CD4-positive, alpha-beta T cell treated with Interleukin-15 for 4 hours (primary cell): Measurements from ENCODE around the gene CLMP.

Experiments
- DNase-seq: peaks from one replicate; pipeline ENCODE4 v3.0.0-alpha.2; 2020; ENCODE audit warnings: low spot score

Gene CLMP

DNA sequence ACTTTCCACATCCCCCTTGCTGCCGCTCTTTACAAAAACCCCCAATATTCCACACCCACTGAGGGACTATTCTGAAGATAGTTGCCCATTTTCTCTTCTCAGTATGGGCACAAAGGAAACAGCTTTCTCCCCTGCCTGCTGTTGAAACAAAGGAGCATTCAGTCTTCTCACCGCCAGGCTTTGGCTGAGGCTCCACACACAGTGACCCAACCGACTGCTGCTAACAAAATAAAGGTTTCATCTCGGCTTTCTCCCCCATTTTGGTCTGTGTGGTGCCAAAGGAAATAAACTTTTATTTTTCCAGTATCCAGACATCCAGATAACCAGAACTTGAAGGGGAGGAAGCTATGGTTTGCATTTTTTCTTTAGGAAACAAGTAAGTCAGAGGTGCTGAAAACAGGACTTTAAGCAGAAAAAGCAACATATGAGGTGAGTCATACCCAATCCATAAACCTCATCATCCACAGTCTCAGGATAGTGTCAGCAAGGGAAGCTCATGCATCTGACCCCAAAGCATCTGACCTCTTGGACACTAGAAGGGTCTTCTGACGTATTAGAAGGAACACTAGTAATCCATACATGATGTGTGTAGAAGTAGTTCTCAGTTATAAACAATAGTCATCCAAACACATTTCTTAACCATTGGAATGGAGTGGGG, 6.4 kb downstream of the CLMP start:
- no peak for DNase-seq

DNA sequence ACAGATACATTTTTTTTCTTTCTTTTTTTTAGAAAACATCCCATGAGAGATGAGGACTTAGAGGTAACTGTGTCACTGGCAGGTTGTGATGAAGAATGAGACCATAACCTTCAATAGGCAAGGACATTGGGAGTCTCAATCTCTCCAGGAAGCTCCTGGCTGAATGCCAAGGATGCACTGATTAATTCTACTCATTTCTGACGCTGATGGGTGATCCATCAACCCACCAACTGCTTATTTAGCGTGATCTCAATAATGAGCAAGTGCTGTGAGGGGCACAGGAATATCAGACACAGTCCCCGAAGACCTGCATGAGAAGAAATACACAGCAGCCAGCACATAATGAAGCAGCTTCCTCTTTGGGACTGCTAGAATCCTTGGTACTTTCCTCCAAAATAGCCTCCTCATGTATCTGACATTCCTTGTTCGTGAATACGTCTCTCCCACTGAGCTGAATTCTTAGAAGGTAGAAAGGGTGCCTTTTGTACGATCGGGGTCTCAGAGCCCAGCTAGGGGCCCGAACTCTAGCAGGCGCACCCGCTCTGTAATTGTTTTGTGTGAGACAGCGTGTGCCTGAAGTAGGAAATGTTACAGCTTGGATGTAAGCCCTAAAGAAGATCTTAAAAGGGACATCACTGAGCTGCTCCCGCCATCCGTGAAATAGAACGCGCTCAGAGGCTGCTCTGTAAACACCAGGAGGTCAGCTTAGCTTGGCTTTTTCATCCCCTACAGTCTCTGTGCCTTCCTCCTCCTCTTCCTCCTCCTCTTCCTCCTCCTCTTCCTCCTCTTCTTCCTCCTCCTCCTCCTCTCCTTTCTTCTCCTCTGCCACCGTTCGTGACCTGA, 7.2 kb downstream of the CLMP start:
- no peak for DNase-seq

DNA sequence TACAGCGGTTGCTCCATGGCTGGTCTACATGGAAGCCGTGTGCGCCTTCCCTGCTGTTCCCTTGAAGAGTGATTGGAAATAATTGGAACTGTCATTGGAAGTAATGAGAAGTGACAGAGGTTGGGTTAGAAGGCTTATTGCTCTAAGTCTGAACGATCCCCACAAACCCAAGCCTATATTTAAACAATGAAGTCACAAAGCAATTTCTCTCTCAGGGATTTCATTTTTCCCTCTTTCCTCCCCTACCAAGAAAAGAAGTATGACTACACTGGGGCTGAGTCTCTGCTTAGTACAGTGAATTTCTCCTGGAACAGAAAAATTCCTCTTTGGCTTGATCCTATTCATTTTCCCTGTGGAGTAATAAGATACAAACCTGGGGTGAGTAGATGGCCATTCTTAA, 7.8 kb downstream of the CLMP start:
- DNase-seq, result no peak

DNA sequence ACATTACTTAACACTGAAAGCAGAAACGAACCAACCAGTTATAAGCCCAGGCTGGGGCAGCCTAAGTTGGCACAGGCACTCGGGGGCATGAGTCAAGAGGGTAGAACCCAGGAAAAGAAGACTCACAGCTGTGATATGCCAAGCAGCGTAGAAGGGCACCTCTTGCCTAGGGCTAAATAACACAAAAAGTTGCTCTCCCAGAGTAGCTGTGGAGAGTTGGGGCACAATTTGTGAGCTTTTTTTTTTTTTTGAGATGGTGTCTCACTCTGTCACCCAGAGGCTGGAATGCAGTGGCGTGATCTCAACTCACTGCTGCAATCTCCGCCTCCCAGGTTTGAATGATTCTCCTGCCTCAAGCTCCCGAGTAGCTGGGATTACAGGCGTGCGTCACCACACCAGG, 8.8 kb downstream of the CLMP start:
- no peak for DNase-seq

DNA sequence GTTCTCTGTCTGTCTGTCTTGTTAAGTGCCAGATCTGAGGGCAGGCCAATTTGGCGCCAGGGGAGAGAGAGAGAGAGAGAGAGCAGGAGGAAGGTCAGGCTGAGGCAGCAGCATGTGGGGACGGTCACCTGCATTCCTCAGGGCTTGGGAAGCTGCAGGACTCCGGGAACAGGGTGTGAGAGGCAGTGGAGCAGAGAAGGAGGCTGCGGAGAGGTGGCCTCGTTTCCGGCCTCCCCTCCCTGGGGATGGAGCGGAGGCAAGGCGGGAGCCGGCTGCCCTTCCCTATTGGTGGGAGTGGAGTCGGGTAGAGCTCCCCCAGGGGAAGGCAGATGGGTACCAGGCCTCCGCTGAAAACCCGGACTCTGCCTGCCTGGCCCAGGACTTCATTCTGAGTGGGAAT, 9.7 kb downstream of the CLMP start:
- no peak for DNase-seq

DNA sequence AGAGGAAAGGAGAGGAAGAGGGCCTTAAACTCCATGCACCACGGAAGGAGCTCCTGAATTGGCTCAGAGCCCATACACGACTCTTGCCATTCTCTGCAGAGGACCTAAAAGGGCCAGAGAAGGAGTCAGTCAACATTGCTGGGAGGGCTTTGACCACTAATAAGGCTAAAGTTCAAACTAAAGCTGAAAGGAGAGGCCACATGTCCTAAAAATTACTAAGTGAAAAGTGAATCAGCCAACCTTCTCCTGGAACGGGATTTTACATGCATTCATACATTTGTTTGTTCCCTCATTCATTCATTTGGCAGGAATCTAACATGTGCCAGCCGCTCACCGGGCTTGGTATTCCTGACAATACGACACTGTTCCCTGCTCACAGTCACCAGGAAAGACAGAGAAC, 10.5 kb downstream of the CLMP start:
- DNase-seq, result no peak

DNA sequence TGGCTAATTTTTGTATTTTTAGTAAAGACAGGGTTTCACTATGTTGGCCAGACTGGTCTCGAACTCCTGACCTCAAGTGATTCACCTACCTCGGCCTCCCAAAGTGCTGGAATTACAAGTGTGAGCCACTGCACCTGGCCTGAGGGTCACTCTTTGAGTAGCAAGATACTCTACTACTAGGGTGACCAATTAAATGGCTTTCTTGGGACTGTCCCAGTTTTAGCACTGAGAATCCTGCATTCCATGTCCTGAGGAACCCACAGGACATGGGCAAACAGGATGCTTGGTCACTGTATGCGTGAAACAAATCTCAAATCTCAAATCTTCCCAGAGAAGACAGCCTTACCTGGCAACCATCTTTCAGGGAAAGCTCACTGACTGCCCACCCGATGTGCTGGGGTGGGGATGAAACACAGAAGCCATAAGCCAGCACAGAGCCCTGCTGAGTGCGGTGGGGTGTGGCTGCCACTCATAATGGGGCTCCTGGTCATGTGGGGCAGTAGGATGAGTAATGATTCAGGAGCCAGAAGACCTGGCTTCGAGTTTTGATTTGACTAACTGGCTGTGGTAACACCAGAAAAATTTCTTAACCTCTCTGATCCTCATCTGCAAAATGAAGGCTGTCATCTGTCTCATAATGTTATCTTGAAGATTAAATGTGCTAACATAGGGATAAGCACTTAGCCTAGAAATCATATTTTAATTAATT, 11.5 kb downstream of the CLMP start:
- DNase-seq, result no peak

DNA sequence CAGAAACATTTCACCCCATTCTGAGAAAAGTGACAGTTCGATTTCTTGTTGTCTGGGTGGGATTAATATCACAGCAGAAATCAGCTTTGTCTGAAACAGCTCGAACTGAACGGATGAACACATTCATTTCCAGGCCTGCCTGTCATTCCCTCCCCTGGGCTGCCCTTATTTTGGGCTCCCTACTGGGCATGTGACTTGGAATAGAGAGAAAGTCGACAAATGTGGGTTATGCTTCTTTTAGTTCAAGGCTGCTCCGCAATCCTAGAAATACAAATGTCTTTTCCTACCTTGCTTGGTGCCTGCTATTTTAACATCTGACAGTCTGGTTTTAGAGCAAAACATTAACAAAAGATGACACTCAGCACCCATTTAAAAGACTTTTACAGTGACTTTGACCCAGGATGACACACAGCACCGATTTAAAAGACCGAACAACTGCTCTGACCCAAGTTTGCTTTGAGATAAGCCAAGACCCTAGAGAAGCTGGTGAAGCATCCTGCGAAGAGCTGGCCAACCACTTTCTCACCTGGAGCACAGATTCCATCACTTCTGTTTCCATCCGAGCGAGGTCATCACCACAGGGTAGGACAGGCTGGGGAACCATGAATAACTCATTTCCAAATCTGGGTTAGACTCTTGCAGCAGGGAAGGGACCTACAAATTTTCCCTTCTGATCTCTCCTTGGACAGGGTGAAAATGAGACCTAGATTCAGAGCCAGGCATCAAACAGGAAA, 13.1 kb downstream of the CLMP start:
- no peak for DNase-seq

DNA sequence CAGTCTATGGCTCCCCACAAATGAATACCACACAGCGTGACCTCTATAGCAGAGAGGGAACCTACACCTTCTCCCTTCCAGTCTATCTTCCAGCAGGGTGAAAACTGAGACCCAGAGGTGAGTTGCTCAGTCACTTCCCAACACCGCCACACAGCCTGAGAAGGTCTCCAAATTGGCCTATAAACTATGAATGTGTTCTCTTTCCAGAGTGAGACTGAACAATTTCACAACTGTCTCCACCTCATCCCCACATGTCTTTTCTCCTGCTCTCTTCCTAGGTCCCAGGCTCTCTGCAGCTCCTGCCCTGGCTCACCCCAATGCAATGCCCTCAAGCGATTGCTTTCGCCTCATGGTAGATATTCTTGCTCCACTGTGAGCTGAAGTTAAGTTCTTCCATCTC, 14.0 kb downstream of the CLMP start:
- no peak for DNase-seq

DNA sequence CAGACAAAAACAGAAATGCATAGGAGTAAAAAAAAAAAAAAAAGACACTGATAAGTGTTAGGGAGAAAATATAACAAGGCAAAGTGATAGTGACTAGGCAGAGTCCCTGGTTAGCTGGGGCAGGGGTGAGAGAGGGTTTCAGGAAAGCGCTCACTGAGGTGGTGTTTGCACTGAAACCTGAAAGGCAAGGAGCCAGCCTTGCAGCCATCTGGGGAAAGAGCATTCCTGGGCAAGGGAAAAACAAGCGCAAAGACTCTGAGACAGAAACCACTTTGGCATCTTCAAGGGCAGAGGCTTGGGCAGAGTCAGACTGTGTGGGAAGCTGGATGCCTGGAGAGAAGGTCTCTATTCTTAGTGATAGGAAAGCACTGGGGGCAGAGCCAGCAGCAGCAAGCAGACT, 14.5 kb downstream of the CLMP start:
- no peak for DNase-seq

DNA sequence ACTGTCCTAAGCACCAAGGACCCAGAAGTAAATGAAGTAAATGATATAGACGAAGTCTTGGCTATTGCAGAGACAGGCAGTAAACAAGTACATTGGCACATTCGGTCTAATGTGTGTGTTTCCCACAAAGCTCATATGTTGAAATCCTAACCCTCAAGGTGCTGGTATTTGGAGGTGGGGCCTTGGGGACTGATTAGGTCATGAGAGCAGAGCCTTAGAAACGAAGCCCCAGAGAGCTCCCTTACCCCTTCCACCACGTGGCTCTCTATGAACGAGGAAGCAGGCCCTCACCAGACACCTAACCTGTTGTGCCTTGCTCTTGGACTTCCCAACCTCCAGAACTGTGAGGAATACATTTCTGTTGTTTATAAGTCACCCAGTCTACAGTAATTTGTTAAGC, 14.9 kb downstream of the CLMP start:
- DNase-seq, result no peak

DNA sequence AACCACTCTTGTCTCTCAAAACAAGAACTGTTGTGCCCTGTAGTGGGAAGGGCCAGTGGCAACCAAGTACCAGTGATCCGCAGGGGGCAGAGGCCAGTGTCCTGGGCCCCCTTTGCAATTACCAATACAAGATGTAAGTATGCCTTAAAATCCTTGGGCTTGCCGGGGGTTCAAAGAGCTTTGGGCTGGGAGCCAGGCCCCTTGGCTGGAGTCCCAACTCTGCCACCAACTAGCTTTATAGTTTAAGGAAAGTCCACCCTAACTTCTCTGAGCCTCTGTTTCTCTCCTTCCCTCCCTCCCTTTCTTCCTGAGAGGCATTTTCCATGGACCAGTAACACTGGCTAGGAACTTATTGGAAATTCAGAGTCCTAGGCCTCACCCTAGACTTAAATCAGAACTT, 15.5 kb downstream of the CLMP start:
- no peak for DNase-seq

DNA sequence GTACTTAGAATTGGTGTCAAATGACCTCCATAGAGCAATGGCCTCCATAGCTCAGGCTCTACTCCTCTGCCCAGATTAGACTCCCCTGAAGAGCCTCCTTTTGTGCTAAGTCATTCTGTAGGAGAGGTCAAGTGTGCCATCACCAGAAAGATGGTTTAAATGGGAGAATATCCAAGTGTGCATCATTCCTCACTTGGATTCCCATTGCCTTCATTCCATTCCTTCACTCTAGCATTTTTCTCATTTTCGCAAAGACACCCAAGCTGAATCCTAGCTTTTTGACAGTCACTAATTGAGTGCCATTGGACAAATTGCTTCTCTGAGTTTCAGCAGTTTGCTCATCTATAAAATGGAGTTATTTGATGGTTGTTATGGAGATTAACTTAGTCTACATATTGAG, 16.9 kb downstream of the CLMP start:
- no peak for DNase-seq

DNA sequence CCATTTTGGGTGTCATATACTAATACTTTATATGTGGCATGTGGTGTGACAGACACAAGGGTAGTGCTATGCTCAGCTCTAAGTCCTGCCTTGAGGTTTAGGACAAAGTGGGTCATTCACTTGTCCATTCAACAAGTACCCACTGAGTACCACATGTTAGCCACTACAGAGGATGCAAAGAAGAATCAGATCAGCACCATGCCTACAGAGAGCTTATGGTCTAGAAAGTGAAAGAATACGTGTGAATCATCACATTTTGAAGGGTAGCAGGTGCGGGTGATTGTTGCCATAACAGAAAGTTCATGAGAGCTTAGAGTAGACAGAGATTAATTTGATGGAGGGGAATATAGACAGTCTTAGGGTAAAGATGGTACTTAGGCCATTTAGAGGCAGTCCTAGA, 18.3 kb downstream of the CLMP start:
- DNase-seq, result no peak

DNA sequence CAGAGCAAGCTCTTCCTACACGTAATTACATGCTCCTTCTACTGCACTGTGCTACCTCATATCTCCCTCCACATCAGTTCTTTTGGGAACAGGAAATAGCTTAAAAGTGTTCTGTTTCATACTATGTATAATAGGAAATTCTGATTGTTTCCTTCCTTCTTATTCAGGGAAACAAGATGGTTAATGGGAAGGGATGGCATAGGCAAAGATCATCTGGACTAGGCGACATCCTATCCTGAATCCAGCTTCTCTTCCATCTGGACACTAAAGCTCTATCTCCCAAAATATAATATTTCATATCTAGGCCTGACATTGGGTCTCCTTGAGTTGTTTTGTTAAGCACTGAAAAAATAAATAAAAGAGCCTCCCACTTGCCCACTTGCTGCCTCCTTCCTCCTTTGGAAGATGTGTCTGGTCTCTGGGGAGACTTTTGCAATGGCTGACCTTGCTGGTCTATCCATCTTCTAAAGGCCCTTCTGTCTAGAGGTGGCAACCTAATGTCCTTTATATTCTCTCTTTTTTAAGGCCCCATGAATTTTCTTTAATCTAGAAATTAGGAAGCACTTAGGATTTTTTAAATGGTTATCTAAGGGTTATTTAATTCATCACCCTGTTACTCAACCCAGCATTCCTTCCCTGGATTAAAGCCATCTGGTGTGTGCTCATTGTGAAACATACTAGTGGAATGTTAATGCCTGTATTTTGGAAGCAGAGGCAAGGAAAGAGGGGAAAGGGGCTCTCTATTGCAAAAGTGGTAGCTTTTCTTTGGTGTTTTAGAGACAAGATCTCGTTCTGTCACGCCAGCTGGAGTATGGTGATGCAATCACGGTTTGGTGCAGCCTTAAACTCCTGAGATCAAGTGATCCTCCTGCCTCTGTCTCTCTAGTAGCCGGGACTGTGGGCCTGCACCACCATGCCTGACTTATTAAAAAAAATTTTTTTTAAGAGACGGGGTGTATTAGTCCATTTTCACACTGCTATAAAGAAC, 20.6 kb downstream of the CLMP start:
- DNase-seq, result no peak

DNA sequence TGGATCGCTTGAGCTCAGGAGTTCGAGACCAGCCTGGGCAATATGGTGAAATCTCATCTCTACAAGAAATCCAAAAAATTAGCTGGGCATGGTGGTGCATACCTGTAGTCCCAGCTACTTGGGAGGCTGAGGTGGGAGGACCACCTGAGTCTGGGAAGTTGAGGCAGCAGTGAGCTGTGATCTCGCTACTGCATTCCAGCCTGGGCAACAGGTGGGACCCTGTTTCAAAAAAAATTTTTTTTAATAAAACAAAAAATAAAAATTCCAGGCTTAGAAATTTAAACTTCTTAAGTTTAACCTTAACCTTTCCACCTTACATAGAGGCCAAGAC, 21.2 kb downstream of the CLMP start:
- DNase-seq, result no peak

DNA sequence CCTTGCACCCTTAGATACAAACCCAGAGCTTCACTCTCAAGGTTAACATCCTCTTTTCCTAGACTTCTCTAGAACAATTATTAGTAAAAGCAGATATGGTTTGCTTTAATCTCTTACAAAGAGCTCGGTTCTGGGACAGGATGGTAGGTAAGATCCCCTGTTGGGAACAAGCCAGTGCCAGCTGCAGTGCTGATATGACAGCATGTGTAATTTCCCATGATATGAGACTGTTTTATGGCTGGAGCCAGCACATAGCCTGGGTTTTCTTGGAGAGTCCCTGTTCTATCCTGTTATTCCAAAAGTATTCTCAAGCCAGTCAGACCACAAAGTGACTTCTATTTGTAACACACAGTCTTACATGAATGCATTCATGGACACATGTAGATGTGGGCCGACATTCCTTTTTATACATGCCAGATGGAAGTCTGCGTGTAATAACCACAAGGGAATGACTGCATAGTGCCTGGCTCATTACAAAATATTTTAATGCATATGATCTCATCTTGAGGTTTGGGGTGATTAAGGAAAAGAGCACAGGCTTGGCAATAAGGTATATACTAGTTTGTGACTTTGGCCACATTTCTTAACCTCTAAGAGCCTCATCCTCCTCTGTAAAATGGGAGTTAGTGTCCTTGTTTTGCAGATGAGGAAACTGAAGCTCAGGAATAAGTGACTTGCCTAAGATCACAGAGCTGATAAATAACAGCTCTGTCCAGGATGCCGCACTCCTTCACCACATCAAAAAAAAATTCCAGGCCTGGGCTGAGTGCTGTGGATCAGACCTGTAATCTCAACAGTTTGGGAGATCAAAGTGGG, 21.8 kb downstream of the CLMP start:
- no peak for DNase-seq

DNA sequence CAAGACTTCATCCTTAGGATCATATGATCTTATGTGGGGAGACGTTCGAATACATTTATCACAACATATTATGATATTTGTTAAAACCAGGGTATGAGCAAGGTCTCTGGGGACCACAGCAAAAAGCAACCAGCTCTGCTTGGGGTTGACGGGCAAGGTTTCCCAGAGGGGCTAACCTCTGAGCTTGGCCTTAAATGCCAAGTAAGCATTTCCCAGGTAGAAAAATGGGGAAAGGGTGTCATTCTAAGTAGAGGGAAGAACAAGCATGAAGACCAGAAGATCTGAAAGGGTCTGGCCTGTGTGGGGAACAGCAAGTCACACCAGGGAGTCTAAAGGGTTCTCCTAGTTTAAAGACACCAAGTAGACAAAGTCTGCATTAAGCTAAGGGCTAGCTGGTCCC, 24.1 kb downstream of the CLMP start:
- no peak for DNase-seq

DNA sequence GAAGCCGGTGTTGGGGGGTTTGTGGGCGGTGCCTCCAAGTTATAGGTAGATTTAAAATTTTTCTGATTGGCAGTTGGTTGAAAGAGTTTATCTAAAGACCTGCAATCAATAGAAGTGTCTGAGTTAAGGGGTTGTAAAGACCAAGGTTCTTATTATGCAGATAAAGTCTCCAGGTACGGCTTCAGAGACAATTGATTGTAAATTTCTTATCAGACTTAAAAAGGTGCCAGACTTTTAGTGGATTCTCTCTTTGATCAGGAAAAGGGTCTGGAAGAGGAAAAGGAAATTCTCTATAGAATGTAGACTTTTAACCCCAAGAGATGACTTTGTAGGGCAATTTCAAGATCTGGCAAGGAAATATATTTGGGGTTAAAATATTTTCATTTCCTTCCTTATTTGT, 25.2 kb downstream of the CLMP start:
- no peak for DNase-seq

DNA sequence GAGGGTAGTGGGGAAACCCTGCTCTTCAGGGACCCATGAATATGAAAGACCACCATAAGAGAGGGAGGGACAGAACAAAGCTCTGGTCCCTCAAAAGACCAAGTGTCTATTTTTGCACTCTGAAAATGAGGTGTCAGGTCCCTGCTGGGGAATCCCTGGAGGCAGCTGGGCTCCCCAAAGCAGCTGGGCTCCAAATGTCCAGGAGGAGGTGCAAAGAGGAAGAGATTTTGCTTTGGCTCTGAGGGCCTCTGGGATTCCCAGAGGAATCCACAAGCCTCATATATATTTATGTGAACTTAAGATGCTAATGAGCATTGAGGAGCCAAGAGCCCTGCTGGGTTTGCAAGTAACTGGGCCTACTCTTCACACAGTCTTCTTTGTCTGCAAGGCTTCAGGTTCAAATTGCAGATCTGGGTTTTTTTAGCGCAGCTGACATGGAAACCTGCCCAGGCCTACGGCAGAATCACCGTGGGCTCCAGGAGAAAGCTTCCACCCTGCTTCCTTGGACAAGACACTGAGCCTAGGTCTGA, 26.0 kb downstream of the CLMP start:
- DNase-seq, result no peak
